B cell (primary cell): ENCODE data around the gene LHX5.

Source experiments
- EZH2 ChIP-seq: IDR thresholded peaks from 2 replicates; pipeline ENCODE4 v1.6.1; 2012; ENCODE audit warnings: borderline replicate concordance, low read depth, mild to moderate bottlenecking, moderate library complexity, low read length; ENCODE audit not compliant: insufficient read depth, poor library complexity, severe bottlenecking
- TF ChIP-seq, protein P1 (sequence below): fragments of 200-600 bp; IDR thresholded peaks from one replicate; pipeline ENCODE4 v1.8.0; 2022; ENCODE audit warnings: antibody characterized with exemption, mild to moderate bottlenecking

DNA sequence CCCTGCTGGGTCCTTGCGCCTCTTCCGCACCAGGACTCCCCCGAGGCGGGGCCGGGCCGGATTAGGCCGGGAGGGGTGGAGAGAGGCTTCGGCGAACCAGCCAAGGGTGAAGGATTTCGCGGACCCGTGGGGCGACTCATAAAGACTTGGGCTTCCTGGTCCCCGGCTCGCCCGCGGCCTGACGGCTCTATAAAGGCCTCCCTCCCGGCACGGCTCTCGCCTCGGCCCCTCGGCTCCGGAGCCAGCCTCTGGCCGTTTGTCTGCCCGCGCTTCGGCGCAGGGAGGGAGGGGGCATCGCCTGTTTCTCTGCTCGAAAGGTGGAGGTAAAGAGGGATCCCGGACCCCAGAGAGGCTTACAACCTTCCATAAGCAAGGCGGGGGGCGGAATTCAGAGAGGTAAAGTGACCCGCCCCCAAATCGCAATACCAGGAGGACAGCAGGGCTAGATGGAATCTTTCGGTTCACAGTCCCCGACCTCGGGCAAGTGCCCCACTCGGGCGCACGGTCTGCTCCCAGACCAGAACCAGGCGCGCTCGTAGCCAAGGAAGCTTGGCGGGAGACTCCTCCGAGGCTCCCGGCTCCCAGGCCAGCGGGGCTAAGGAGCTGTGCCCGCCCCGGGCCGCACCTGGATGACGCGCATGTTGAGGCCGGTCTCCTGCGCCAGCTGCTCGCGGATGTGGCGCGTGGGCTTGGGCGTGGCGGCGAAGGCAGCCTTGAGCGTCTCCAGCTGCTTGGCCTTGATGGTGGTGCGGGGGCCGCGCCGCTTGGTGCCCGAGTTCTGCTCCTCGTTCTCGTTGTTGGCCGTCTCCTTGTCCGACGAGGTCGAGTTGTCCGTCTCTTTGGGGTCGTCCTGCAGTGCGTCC is 3.9 kb downstream of the LHX5 start:
- TF ChIP-seq, protein P1, sequence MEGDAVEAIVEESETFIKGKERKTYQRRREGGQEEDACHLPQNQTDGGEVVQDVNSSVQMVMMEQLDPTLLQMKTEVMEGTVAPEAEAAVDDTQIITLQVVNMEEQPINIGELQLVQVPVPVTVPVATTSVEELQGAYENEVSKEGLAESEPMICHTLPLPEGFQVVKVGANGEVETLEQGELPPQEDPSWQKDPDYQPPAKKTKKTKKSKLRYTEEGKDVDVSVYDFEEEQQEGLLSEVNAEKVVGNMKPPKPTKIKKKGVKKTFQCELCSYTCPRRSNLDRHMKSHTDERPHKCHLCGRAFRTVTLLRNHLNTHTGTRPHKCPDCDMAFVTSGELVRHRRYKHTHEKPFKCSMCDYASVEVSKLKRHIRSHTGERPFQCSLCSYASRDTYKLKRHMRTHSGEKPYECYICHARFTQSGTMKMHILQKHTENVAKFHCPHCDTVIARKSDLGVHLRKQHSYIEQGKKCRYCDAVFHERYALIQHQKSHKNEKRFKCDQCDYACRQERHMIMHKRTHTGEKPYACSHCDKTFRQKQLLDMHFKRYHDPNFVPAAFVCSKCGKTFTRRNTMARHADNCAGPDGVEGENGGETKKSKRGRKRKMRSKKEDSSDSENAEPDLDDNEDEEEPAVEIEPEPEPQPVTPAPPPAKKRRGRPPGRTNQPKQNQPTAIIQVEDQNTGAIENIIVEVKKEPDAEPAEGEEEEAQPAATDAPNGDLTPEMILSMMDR: no peak
- TF ChIP-seq EZH2: no peak
